Measurements from ENCODE around the gene MSANTD1.

Gene MSANTD1

GRCh38 chr4:3217771-3218170, 31.2 kb upstream of the MSANTD1 start:
- DNase-seq = no peak

- no peak for DNase-seq
Measured at GRCh38 chr4:3218824-3219760, 29.9 kb upstream of the MSANTD1 start.

- no peak for DNase-seq
Measured at GRCh38 chr4:3219761-3220475, 29.0 kb upstream of the MSANTD1 start.

- DNase-seq = no peak
Measured at GRCh38 chr4:3220476-3221183, 28.3 kb upstream of the MSANTD1 start.

GRCh38 chr4:3221184-3221494, 27.8 kb upstream of the MSANTD1 start:
- DNase-seq = no peak

GRCh38 chr4:3221996-3222395, 27.0 kb upstream of the MSANTD1 start:
- DNase-seq = no peak

- no peak for DNase-seq
Measured at GRCh38 chr4:3223346-3223745, 25.6 kb upstream of the MSANTD1 start.

GRCh38 chr4:3223956-3224748, 24.8 kb upstream of the MSANTD1 start:
- DNase-seq = no peak

- DNase-seq = peak; percentile 67
Measured at GRCh38 chr4:3225071-3225850, 23.7 kb upstream of the MSANTD1 start.

GRCh38 chr4:3225936-3226335, 23.0 kb upstream of the MSANTD1 start:
- DNase-seq = no peak

- DNase-seq = no peak
Measured at GRCh38 chr4:3226467-3226866, 22.5 kb upstream of the MSANTD1 start.

GRCh38 chr4:3226944-3227343, 22.0 kb upstream of the MSANTD1 start:
- DNase-seq = no peak

GRCh38 chr4:3227878-3228675, 20.9 kb upstream of the MSANTD1 start:
- DNase-seq = no peak

GRCh38 chr4:3228881-3229280, 20.1 kb upstream of the MSANTD1 start:
- no peak for DNase-seq

- DNase-seq = no peak
Measured at GRCh38 chr4:3229328-3229727, 19.6 kb upstream of the MSANTD1 start.

GRCh38 chr4:3229964-3230363, 19.0 kb upstream of the MSANTD1 start:
- DNase-seq = no peak

- no peak for DNase-seq
Measured at GRCh38 chr4:3231471-3231870, 17.5 kb upstream of the MSANTD1 start.

GRCh38 chr4:3232001-3232400, 17.0 kb upstream of the MSANTD1 start:
- no peak for DNase-seq

GRCh38 chr4:3232871-3233271, 16.1 kb upstream of the MSANTD1 start:
- no peak for DNase-seq

GRCh38 chr4:3233391-3234071, 15.4 kb upstream of the MSANTD1 start:
- no peak for DNase-seq
